NOMO-1 treated with dmso at 0.1 percent for 144 hours (cell line): ENCODE results near the gene INTS4.
"Not testable (repeated sequence)": the region's sequence is repeated elsewhere in the genome, so short reads cannot be mapped to it uniquely, and the experiment has no call there.

Source experiments
- DNase-seq: peaks from one replicate; lab custom pipeline; 2025; ENCODE audit not compliant: unreplicated experiment; lab: John Stamatoyannopoulos, UW

The INTS4 gene

GRCh38 chr11:77958583-77959177 lies 35.8 kb downstream of the INTS4 start:
- DNase-seq: not testable (repeated sequence)

GRCh38 chr11:77943296-77943695 lies 51.2 kb downstream of the INTS4 start:
- DNase-seq: not testable (repeated sequence)

GRCh38 chr11:77942465-77942864 lies 52.0 kb downstream of the INTS4 start:
- not testable (repeated sequence) for DNase-seq

- DNase-seq: not testable (repeated sequence)
These were observed 60.9 kb downstream of the INTS4 start for GRCh38 chr11:77933596-77933995.

- DNase-seq: not testable (repeated sequence)
These were observed 63.9 kb downstream of the INTS4 start for GRCh38 chr11:77930334-77931208.

GRCh38 chr11:77917713-77918112 lies 76.8 kb downstream of the INTS4 start:
- DNase-seq: not testable (repeated sequence)

GRCh38 chr11:77914307-77914791 lies 80.1 kb downstream of the INTS4 start:
- DNase-seq: not testable (repeated sequence)

GRCh38 chr11:77913608-77914306 lies 80.7 kb downstream of the INTS4 start:
- DNase-seq: not testable (repeated sequence)

GRCh38 chr11:77910828-77911227 lies 83.6 kb downstream of the INTS4 start:
- not testable (repeated sequence) for DNase-seq

GRCh38 chr11:77909277-77909676 lies 85.2 kb downstream of the INTS4 start:
- no peak for DNase-seq

GRCh38 chr11:77908835-77909234 lies 85.6 kb downstream of the INTS4 start:
- DNase-seq: no peak

- DNase-seq: not testable (repeated sequence)
These were observed 99.5 kb downstream of the INTS4 start for GRCh38 chr11:77894949-77895348.

GRCh38 chr11:77891703-77892102 lies 102.8 kb downstream of the INTS4 start:
- DNase-seq: not testable (repeated sequence)

- not testable (repeated sequence) for DNase-seq
These were observed 103.2 kb downstream of the INTS4 start for GRCh38 chr11:77891256-77891655.

GRCh38 chr11:77890619-77891056 lies 103.8 kb downstream of the INTS4 start:
- DNase-seq: not testable (repeated sequence)

- DNase-seq: not testable (repeated sequence)
These were observed 104.3 kb downstream of the INTS4 start for GRCh38 chr11:77890100-77890614.

- not testable (repeated sequence) for DNase-seq
These were observed 105.4 kb downstream of the INTS4 start for GRCh38 chr11:77889045-77889444.

GRCh38 chr11:77886401-77886800 lies 108.1 kb downstream of the INTS4 start:
- no peak for DNase-seq

GRCh38 chr11:77884829-77885190 lies 109.7 kb downstream of the INTS4 start:
- DNase-seq: no peak

- DNase-seq: no peak
These were observed 110.2 kb downstream of the INTS4 start for GRCh38 chr11:77884186-77884828.

- no peak for DNase-seq
These were observed 110.7 kb downstream of the INTS4 start for GRCh38 chr11:77883775-77884174.
